ENCODE measurements around the gene PSORS1C1.

Gene PSORS1C1

DNA sequence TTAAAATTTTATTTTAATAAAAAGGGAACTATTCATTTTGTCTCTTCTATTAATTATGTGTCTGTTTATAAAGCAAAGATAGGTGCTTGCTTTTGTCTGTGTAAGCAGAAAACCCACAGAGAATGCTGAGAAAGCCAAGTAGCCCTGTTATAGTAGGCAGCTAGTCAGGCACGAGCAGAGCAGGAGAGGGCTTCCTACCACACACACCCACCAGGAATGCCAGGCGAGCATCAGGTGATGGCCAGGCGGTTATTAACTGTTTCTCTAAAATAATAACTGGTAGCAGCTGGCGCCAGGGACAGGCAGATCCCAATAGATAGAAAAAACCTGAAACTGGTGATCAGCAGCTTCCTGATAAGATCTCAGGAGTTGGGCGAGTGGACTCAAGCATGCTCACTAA is 17.9 kb upstream of the PSORS1C1 start:
- DNase-seq, result no peak

DNA sequence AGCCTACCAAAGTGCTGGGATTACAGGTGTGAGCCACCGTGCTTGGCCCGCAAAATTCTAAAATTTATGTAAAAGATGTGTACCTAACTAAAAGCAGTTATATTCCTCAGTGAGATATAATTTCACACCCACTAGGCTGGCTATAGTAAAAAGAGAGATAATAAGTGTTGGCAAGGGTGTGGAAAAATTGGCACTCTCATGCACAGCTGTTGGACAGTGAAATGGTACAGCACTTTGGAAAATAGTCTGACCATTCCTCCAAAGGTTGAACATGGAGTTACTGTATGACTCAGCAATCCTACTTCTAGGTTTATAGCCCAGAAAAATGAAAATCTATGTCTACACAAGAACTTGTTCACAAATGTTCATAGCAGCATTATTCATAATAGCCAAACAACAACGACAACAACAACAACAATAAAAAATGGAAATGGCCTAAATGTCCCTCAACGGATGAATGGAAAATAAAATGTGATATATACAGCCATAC is 16.1 kb upstream of the PSORS1C1 start:
- no peak for DNase-seq

DNA sequence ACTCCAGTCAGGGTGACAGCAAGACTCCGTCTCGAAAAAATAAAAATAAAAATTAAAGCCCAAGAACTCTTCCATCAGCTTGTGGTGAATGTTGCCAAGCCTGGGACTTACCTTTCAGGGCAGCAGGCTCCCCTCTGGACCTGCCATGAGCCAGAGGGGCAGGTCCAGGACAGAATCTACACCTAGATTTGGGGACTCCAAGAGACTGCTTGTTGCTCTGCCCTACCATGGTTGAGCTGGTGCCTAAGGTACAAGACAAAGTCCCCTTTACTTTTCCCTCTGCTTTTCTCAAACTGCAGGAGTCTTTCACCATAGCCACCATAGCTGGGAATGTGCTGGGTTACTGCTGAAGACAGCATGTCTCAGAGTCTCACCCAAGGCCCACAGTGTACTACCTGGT is 11.5 kb upstream of the PSORS1C1 start:
- no peak for DNase-seq

DNA sequence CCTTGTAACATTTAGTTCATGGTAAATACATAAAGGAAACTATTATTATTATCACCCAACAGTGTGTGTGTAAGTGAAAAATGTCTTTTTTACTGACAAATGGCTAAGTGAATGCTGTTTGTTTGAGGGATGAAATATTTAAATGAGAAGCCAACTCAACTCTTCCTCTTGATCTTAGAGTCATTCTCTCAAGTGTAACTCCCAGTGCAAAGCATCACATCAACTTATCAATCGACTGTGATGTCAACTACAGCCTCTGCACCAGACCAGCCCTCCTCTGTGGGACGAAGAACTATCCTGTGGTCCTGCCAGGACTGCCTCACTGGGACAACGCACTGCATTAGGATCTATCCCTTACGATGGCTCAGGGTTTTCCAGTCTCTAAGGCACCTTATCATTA is 7.5 kb upstream of the PSORS1C1 start:
- no peak for DNase-seq

DNA sequence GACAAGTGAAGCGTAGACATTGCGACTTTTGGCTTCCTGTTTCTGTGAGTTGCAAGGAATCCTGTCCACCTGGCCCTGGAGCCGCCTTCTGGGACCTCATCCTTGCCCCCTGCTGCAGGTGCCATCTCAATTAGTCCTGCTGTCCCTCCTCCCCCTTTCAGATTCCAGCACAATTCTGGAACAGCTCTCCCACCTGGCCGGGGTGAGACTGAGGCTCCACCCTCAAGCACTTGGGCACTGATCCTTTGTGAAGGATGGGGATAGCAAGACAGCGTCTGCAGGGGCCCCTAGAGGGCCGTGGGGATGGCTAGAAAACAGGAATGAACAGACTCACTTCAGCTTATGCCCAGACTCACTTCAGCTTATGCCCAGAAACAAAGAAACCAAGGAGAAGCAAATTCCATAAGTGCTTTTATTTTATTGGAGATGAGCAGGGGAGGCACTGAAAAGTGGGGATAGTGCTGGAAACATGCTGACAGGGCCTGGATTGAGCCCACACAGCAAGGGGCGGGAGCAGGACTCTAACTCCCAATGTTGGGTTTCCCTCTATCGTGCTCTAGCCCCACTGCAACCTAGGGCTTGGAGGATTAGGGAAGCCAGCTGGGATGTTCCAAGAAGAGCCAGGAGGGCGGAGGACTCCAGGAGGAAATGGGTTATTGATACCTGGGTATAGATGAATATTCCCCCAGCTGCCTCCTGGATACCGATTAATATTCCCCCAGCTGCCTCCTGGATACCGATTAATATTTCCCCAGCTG is 3.6 kb upstream of the PSORS1C1 start:
- no peak for DNase-seq

DNA sequence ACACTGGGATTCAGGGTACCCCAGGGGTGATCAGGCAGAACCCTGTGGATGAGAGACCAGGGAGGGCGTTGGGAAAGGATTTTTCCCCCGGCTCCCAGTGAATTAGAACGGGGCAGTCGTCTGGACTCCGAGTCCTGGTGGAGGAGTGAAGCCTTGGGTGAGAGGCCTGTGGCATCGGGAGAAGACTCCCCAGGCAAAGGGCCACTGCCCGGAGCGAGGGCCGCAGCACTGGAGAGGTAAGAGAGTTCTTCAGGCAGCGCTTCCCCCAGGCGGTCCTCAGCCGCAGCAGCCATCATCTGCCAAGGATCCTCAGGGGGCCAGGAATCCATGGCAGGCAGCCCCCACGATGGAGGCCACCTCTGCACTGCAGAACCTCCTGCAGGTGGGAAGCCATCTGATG is 2.9 kb upstream of the PSORS1C1 start:
- no peak for DNase-seq

DNA sequence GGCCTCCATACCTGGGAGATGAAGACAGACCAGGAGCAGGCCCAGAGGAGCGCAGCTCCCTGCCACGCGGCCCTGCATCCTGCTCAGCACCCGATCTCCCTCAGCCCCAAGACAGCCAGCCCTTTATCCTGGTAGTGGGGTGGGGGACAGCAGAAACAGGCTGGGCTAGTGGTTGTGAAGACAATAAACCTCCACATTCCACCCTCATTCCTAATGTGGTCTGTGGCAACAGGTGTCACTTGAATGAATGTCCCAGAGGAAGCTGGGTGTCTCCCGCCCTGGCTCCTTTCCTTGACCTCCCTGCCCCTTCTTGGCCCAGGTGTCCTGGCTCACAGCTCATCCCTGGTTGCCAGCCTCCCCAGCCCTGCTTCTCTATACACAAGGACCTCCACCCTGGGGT is 2.1 kb upstream of the PSORS1C1 start, which contains the start of gene C6orf15:
Gene C6orf15, minus strand, starts transcription at position 98 of the 400 bp plus-strand sequence. Its CDS starts 20 bp downstream, at position 78.
- no peak for DNase-seq

DNA sequence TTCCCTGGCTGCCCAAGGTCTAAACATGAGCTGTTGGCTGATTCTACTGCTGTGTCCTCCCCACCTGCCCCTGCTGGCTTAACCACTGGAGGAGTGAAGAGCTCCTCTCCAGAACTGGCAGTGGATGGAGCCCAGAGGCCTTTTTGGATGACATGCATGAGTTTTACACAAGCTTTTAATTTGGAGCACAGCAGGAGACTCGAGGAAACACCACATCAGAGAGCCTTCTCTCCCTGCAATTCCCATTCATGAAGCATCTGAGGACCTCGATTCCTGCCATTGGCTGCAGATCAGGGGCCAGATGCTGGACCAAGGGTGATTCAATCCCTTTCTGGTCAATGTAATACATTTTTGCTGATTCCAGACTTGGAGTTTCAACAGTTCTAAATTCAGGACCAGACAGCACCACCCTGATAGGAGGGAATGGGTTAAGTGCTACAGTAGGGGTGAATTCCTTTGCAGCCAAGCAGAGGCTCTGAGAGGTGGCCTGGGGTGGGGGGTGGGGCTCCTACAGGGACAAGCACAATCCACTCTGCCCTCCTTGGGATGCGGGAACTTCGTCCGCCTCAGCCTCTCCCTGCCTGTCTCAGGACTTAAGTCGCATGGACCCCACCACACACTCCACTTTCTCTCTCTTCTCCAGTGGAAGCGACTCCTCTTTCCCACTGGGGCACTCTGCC is 599 bp upstream of the PSORS1C1 start:
- DNase-seq, result no peak

DNA sequence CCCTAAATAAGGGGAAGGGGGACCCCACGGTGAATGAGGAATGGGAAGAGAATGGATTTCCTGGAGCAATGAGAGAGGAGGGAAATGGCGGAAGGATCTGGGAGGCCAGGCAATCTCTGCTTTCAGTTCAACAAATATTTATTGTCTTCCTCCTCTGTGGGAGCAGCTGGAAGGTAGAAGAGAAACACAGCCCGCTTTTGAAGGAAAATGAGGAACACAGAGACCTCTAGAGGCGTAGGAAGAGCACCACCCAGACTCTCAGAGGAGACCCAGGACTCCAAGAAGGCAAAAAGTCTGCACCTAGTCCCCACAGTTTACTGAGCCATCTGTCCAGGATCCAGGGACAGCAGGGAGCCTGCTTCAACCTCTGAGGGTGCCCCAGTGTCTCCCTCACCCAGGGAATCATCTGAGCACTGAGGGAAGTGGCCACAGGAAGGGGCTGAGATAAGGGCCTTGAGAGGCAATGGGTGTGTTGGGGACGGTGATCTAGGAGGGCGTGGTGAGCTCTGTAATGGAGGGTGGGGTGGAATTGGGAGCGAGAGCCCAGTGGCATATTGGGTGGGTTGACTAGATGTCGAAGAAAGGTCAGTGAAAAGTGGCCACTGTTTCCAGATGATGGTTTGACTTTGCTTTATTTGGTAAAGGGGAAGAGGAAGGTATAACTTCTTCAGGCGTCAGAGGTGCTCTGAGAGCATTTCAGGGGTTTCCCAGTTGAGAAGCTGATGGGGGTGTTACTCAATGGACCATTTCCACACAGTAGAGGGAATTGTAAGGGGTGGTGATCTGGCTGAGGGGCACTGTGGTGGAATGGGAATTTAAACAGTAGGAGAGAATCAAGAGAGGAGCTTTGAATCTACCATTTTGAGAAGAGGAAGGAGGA is 610 bp downstream of the PSORS1C1 start:
- no peak for DNase-seq

DNA sequence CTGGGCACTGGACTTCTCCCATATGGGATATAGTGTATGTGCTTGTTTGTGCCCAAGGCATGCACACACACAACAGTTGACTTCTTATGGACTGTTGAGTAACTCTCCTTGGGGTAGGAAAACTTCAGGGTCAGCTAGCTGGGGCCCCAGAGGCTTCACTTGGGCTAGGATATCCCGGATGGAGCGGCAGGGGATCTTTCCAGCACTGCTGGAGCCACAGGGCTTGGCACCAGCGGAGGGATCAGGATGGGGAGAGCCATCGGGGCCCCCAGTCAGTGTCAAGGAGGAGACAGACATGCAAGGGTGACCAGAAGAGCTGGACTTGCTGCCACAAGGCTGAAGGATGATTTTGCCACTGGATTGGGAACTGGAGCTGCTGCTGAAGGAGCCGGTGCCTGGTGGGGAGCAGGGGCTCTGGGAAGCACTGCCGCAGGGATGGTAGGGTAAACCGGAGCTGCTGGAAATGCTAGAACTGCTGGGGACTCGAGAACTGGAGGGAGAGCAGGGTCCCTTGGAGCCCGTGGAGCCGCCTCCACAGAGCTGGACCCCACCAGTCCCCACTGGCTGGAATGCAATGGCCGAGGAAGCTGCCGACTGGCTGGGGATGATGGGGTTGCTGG is 1.5 kb downstream of the PSORS1C1 start:
- no peak for DNase-seq

DNA sequence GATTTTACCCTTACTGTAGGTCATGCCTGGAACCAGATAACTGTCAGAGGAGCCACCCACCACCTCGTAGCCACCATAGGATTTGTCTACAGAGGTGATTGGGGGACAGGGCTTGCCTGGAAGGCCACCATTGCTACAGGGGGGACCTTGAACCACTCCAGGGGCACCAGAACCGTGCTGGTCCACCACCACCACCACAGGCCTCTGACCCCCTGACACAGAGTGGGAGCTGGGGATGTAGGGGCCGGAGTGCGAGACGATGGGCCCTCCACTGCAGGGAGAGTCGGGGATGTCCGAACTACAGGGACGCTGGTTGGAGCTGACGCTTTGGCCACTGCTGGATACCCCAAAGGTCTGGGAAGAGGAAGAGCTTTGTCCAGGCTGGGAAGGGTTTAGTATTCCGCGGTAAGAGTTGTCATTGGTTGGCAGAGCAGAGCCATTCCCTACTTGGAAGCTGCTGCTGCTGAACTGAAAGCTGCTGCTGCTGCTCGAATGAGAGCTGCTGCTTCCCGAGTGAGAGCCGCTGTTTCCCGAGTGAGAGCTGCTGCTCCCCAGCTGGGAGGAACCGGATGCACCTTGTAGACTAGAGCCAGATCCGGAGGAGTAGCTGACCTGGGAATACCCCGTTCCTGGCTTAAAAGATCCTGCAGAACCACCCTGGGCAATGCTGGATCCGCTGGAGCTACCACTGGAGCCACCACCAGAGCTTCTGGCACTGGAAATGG is 2.2 kb downstream of the PSORS1C1 start:
- DNase-seq, result no peak

DNA sequence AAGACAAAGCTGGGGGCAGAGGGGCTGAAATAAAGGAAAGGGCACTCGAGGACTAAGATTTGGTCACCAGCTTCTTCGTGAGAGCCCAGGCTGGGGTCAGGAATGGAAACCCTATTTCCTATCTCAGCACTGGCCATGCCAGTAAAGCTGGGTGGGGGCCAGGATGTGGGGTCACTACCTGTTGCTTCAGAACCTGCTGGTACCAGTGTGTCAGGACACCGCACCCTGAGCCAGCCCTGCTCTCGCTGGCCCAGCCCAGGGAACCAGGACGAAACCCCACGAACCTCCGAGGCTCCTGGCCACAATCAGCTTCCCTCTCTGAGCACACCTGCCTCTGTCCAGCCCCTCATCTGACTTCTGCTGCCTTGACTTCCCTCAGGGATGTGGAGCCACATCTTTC is 3.6 kb downstream of the PSORS1C1 start:
- no peak for DNase-seq

DNA sequence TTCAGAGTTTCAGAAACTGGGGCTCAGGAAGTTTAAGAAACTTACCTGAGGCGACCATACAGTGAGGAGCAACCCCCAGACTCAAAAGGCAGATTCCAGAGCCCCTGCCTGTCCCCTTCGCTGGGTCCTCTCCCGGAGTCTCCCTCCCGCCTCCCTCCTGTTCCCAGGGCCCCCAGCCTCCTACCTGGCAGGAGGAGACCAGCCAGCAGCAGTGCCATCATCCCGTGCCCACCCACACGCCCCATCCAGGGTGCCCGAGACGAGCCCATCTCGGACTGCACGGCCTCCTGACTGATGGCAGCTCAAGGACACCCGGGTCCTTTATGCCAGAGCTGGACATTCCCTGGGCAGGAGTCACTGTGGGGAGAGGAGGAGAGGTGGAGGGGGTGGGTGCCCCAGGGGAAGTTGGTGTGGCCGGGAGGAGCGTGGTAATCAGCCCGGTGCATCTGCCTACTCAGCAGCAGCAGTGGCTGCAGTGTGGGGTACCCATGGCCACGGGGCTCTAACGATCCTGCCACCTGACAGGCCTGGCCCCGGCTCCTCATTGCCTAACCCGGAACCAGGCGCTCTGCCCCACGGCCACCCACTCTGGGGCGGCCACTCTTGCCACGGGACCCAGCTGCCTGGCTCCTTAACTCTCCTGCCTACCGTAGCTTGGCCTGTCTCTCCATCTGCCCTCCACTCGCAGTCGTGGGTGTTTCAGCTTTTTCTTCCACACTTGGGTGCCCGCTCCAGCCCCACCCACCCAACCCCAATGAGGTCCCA is 5.7 kb downstream of the PSORS1C1 start, which contains the start of gene CDSN:
Gene CDSN, minus strand, starts transcription at position 296 of the 765 bp plus-strand sequence. Its CDS starts 27 bp downstream, at position 269.
- no peak for DNase-seq

DNA sequence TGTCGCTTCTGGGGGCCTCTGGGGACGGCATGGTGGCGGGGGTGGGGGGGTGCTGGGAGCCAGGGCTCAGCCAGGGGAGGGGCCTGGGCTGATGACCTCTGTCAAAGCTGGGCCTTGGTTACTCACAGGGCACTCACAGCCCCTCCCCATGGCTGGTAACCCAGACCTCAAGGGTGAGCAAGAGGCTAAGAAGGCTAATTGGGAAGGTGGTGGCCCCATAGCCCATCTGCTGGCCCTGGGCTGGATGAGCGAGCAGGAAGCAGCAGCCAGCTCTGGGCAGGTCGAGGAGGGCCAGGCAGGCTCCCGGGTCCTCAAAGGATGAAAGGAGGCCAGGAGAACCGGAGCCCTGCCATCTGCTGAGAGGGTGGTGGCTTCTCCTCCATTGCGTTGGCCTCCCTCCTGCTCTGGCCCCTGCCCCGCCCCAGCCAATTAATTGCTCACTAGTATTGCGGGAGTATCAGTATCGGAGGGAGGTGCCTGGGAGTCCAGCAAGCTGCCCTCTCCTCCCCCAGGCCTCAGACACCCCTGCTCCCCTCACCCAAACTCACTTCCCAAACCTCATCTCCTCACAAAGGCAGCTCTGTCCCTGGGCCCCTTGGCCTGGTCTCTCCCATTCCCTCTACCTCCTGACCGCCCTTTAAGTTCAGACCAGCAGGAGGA is 6.7 kb downstream of the PSORS1C1 start:
- no peak for DNase-seq

DNA sequence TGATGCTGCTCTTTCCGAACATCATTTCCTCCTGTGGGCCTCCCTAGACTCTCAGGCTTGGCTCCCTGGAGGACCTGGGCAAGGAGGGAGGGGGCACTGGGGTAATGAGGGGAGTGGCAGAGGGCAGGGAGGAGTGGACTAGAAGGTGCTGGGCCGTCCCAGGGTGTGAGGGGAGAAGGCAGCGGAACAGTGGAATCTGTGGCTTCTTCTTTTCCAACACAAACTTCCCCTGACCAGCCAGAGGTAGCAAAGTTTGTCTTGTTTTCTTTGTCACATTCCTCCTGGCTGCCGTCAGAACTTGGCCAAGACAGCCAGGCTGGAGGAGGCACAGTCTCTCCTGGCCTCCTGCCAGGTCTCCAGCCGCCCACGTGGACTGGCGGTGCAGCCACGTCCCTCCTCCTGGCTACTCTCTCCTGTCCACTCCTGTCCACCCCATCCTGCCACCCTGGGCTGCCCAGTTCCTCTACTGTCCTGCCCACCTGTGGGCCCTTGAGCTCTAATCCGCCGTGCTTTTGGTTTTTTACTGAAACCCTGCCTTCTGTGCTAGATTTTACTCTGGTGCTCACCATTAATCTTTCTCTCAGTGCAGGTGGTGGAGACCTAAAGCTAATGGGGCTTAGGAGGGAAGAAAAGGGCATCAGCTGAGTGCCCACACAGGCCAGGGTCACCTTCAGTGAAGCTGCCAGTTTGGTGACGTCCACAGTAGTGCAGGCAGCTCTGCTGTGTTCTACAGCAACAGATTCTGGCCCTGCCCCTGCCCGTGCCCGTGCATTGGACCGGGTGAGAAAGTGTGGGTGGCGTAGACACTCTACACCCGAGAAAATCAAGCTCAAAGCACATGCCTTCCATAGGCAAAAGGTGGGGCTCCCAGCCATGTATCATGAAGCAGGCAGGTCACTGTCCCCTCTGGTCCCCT is 8.4 kb downstream of the PSORS1C1 start:
- DNase-seq, result no peak

DNA sequence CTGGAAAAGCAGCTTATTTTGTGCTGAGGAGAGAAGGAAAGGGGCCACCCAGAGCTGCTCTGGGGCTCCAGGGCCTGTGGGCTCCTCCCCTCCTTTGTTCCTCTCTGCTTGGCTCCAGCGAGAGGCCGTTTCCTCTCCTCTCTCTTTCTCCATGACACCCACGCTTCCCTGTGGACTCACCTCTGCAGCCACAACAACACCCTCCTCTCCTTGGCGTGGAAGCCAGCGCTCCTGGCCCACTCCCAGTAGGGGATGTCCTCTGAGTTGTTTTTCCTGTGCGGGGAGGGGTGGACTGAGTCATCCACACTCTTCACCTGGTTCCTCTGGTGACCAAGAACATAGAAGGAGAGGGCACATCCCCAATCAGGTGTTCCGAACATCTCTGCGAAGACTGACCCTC is 10.6 kb downstream of the PSORS1C1 start:
- no peak for DNase-seq

DNA sequence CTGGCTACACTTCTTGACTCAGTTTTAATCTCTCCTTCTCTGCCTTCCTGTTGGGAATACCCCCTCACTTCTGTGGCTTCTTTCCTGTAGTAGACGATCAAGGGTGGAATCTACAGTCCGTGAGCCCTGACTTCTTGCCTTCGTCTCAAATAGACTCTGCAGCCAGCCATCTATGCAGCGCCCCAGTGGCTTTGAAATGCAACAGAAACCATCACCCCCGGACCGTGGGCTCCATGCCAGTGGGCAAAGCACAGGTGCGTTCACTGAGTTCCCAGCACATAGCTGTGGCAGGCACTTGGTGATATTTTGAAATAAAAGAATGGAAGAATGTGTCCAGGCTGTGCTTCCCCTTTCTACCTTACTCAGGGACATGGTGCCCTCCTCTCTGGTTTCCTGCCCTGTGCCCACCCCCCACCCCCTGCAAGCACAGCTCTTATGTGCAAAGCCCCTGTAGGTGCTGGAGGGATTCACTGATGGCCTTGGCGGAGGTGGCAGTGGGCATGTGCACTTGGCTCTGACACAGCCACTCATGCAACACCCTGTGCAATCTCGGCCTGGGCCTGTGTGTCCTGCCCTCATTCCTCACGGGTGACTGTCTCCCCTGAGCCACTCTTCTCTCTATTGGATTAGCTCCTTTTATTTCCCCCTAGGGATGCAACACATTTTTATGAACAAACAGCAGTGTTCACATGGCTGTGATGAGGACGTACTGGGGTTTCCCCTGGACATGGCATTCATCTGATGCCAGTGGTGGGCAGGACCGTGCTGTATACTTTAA is 11.2 kb downstream of the PSORS1C1 start:
- DNase-seq, result no peak

DNA sequence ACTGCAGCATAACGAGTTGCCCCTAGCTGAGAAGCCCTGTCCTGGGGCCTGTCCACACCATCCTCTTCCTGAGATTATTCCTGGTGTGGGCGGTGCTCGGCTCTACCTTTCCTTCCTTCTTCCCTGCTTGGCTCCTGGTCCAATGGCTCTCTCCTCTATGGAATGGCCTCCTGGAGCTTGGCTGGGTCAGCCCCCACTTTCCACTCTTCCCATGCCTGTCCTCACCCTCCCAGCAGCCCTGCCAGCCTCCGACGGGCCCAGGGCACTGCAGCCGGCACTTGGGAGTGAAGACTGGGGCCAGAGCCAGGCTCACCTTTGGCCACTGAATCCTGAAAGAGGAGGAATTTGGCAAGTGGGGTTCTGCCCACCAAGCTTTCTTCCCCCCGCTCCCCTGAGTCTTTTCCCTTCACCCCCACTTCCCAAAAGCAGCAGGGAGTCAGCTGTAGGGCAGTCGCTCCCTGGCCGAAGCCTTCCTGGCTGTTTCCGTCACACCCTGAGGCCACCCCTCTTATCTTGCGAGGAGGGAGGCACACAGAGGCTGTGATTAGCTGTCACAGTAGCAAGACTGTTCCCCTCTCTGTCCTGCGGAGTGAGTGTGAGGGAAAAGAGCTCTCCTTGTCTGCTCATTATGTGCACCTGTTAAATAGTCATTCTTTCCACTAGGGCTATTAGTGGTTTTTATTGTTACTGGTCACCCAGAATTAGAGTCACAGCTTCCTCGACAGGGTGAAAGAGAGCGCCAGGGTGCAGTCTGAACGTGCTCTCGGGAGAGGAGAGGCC is 12.0 kb downstream of the PSORS1C1 start:
- DNase-seq, result no peak

Data from NCI-H1436 (cell line).